ENCODE results near the gene POLE3.
"Not testable (repeated sequence)": the region's sequence is repeated elsewhere in the genome, so short reads cannot be mapped to it uniquely, and the experiment has no call there.

The POLE3 gene

DNA sequence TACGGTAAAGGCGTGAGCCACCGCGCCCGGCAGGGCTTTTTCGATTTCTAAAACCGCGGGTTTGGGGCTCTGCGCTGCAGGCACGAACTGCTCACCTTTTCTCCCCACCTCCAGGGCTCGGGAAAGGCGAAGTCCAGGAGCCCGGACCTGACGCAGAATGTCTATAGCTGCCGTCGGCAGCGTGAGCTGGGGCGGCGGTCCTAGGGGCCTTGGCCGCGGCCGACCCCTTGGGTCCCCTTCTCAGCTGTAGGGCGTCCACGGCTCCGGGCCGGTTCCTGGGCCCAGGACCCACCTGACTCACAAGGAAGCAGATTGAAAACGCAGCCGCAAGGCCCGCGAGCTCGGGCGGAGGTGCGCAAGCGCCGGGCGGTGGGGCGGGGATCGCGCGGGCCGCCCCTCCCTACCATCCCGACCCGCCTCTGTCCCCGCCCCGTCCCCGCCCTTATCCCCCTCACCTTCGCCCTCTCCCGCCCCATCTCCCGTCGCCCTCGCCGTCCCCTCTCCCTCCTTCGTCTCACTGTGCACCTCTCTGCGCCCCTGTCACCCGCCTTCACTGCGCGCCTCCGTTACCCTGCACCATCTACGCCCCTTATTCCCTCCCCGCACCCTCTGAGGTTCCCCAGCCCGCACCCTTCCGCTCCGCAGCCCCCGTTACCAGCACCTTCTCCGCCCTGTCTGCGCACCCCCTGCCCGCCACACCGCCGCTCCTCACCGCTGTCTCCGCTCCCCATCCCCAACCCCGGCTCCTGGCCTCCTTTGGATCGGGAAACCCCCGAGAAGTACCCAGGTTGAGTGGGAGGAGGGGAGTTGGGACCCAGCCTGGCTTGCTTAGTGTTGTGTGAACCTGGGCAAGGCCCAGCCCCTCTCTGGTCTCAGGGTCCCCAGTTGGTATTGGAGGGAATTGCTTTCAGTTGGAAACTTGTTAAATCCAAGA lies 33.6 kb downstream of the POLE3 start, which contains the start of gene HDHD3:
HDHD3 (minus strand) TSS at position 353 of the 934 bp plus-strand sequence. CDS start 2,632 bp downstream, outside the sequence.
- DNase-seq (ENCODE audit: low read depth), result peak; percentile 64

DNA sequence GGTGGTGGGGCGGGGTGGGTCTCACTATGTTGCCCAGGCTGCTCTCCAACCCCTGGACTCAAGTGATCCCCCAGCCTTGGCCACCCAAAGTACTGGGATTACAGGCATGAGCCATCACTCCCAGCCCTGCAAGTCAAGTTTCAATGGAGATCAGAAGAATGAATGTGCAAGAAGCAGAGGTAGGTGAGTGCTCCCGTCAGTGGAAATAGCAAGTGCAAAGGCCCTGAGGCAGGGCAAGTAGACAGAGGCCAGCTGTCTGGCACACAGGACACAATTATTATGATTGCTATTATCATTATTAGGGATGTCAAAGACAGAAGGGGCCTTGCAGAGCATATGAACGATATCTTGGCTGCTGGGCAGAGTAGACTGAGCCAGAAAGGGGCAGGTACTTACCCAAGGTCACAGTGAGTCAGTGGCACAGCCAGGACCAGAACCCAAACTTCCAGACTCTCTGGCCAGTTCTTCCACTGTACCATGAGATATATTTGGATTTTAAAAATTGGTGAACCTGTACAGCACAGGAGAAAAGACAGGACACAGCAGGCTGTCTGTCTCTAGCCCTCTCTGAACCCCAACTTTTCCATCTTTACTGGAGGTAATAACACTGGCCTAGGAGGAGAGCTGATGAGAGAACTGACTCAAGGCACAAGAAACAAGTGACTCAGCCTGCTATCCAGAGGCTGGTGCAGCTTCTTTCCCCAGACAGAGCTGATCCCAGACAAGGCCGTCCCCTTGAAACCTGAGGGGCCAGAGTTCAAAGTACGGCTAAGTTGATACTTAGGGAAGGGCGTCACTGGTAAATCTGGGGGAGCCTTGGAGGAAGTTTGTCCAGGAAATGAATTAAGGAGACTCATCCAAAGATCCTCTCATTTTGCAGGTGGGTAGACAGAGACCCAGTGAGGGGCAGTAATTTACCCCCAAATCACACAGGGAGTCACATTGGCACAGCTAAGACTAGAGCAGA lies 35.1 kb downstream of the POLE3 start:
- no peak for DNase-seq (ENCODE audit: low read depth)

GRCh38 chr9:113373676-113374392 lies 36.6 kb downstream of the POLE3 start:
- no peak for DNase-seq (ENCODE audit: low read depth)

DNA sequence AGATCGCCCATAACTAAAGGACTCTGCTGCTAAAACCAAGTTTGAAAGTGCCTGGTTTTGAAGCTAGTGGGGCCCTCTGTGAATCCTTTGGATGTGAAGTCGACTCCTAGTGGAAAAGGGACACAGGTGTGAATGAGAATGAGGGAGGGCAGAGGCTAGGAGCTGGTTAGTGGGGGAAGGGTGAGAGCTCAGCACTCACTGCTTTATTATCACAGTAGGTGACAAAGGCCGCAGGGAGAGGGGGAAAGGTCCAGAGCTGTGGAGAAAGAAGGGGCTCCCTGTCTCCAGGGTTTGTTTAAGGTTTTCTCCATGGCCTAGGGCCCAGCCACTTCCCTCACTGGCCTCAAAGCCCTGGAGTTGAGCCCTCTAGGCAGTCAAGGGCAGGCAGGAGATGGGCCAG lies 37.2 kb downstream of the POLE3 start:
- DNase-seq (ENCODE audit: low read depth), result no peak

DNA sequence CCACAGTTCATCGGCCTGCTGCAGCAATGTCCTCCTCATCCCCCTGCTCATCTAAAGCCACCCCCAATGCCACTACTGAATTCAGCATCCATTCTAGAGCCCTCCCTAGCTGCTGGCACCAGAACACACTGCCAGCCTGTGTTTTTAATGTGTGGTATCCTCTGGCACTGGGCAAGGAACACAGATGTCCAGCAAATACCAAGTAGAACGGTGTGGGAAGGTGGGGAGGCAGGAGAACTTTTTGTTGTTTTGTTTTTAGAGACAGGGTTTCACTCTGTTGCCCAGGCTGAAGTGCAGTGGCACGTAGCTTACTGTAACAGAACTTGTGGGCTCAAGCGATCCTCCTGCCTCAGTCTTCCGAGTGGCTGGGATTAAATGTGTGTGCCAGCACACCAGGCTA lies 38.4 kb downstream of the POLE3 start:
- no peak for DNase-seq (ENCODE audit: low read depth)

- no peak for DNase-seq (ENCODE audit: low read depth)
Measured at GRCh38 chr9:113370806-113371325, 39.6 kb downstream of the POLE3 start.

GRCh38 chr9:113369855-113370140 lies 40.7 kb downstream of the POLE3 start:
- DNase-seq (ENCODE audit: low read depth), result no peak

DNA sequence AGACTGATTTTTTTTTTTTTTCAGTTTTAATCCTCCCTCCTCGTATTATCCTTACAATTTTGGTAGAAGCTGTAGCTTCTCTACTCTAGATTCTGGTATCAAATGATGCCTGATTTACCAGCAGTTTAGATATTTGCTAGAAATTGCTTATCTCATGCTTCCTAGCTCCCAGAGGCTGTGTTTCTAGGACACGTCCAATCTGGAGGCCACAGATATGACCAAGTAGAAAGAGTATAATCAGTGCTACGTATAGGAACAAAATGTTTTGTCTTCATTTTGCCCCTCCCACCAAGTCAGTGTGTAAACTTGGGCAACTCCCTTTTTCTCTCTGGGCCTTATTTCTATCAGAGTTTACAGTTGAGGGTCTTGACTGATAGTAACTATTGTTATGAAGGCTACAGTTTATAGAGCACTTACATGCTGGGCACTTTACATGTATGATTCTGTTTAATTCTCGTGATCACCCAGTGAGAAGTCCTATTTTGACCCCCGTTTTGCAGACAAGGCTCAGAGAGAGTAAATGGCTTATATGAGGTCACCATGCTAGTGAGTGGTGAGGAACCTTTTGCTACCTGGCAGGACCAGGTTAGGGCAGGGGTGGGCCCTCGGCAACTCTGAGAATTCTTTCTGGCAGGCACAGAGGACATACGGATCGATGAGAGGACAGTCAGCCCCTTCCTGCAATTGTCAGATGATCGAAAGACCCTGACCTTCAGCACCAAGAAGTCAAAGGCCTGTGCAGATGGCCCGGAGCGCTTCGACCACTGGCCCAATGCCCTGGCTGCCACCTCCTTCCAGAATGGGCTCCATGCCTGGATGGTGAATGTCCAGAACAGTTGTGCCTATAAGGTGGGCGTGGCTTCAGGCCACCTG lies 41.3 kb downstream of the POLE3 start:
- no peak for DNase-seq (ENCODE audit: low read depth)

- no peak for DNase-seq (ENCODE audit: low read depth)
Measured at GRCh38 chr9:113368348-113368981, 42.0 kb downstream of the POLE3 start.

DNA sequence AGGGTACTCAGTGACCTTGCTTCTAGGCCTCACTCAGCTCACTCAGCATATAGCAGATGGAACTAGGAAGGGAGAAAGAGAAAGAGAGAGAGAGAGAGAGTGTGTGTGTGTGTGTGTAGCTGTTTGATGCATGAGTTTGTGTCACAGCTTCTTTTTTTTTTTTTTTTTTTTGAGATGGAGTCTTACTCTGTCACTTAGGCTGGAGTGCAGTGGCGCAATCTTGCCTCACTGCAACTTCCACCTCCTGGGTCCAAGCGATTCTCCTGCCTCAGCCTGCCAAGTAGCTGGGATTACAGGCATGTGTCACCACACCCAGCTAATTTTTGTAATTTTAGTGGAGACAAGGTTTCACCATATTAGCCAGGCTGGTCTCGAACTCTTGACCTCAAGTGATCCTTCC lies 44.8 kb downstream of the POLE3 start:
- not testable (repeated sequence) for DNase-seq (ENCODE audit: low read depth)

DNA sequence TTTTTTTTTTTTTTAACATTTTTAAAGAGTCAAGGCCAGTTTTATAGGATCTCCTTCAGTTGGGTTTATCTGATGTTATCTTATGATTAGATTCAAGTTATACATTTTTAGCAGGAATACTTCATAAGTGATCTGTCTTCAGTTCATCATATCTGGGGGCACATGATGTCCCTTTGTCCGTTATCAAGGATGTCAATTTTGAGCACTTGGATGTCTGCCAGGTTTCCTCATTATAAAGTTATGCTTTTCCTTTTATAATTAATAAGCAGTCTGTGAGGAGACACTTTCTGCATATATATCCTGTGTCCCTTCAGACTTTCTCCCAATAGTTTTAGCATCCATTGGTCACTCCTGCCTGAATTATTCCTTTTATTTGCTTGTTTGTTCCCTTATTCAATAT lies 45.5 kb downstream of the POLE3 start:
- DNase-seq (ENCODE audit: low read depth), result no peak

DNA sequence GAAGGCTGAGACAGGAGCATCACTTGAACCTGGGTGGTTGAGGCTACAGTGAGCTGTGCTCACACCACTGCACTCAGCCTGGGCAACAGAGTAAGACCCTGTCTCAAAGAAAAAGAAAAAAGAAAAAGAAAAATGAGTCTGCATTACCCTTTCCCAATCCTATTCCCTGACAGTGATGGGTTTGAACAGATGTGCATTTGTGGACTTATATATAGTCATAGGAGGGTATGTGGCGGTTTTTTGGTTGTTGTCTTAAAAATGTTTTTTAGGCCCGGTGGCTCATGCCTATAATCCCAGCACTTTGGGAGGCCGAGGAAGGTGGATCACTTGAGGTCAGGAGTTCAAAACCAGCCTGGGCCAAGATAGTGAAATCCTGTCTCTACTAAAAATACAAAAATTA lies 47.1 kb downstream of the POLE3 start:
- DNase-seq (ENCODE audit: low read depth), result no peak

DNA sequence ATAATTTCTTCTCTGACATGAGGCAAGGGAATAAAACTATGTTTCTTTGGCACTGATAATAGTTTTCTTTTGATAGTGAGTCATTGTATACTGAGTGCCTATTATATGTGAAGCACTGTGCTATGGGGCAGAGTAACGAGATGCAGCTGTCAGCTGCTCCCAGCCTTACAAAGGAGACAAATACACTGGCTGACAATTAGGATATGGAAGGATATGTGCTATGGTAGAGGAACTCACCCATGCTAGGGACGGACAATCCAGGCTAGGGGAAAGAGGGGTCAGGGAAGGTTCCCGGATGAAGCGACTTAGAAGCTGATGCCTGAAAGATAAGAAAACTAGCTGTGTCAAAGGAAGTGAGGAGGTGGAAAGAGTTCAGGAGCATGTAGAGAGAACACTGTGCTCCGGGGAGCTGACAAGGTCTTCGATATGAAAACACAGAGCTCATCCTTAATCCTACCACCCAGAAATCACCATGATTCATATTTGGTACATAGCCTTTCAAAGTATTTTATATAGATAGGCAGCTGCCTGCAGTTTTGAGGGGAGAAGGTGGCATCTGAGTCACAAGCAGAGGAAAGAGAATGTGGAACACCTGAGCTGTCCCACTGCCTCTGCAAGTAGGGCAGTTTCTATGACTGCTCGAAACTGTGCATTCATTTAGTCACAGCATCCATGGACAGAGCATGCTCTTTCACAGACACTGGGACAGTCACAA lies 49.0 kb downstream of the POLE3 start:
- DNase-seq (ENCODE audit: low read depth), result no peak

- no peak for DNase-seq (ENCODE audit: low read depth)
Measured at GRCh38 chr9:113360242-113360842, 50.1 kb downstream of the POLE3 start.

DNA sequence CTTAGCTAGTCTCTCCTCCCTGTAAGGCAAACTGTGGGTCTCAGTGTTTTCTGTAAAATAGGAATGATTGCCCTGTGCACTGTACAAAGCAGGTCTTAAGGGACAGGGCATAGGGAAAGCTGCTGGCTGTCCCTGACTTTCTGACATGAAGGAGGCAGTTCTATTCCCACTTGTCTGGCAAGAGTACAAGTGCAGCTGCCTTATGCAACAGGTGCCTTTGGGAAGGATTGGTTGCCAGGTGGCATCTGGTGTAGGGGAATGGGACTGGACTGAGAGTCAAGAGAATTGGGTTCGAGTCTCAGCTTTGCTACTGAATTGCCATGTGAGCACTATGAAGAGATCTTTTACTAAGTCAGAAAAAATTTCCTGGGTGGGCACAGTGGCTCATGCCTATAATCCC lies 51.1 kb downstream of the POLE3 start:
- no peak for DNase-seq (ENCODE audit: low read depth)

Measured in T-helper 22 cell (primary cell).